Nephron progenitor cell (in vitro differentiated cells): Measurements from ENCODE around the gene AFAP1L2.

ENCODE experiments used
- DNase-seq: peaks from one replicate; pipeline ENCODE4 v3.0.0; 2021
- H3K27ac Mint-ChIP-seq: 2 replicates; pipeline ENCODE4 v1.8.0; 2021; ENCODE audit warnings: mild to moderate bottlenecking, moderate library complexity, mixed read lengths
- H3K27me3 Mint-ChIP-seq: 2 replicates; pipeline ENCODE4 v1.8.0; 2021; ENCODE audit warnings: mild to moderate bottlenecking, low read depth, mixed read lengths; ENCODE audit not compliant: poor library complexity
- H3K36me3 Mint-ChIP-seq: 2 replicates; pipeline ENCODE4 v1.8.0; 2021; ENCODE audit warnings: low read depth, mixed read lengths
- H3K4me1 Mint-ChIP-seq: 2 replicates; pipeline ENCODE4 v1.8.0; 2021; ENCODE audit warnings: mixed read lengths
- H3K4me3 Mint-ChIP-seq: 2 replicates; pipeline ENCODE4 v1.8.0; 2021; ENCODE audit warnings: mild to moderate bottlenecking, moderate library complexity, mixed read lengths
- H3K9me3 Mint-ChIP-seq: 2 replicates; pipeline ENCODE4 v1.8.0; 2021; ENCODE audit warnings: mild to moderate bottlenecking, moderate library complexity, mixed read lengths
- CTCF ChIP-seq: fragments of 200-600 bp; sonication (generic); IDR thresholded peaks from 2 replicates; pipeline ENCODE4 v1.5.0; 2021; ENCODE audit warnings: antibody characterized with exemption

AFAP1L2 gene

GRCh38 chr10:114252883-114253282 lies 151.4 kb downstream of the AFAP1L2 start:
- H3K9me3 Mint-ChIP-seq, result peaks cover 6% of the 10 kb centered on the region
- no peak overlapping the region for H3K27ac Mint-ChIP-seq
- no peak overlapping the region for H3K4me3 Mint-ChIP-seq
- DNase-seq, result no peak
- peaks cover 10% of the 10 kb centered on the region for H3K27me3 Mint-ChIP-seq
- peaks cover 33% of the 10 kb centered on the region for H3K36me3 Mint-ChIP-seq
- TF ChIP-seq CTCF, result no peak
- peaks cover 72% of the 10 kb centered on the region for H3K4me1 Mint-ChIP-seq

GRCh38 chr10:114252092-114252491 lies 152.2 kb downstream of the AFAP1L2 start:
- H3K4me3 Mint-ChIP-seq, result no peak overlapping the region
- DNase-seq, result no peak
- H3K27me3 Mint-ChIP-seq, result peaks cover 10% of the 10 kb centered on the region
- peaks cover 33% of the 10 kb centered on the region for H3K36me3 Mint-ChIP-seq
- no peak for TF ChIP-seq CTCF
- H3K27ac Mint-ChIP-seq, result no peak overlapping the region
- H3K4me1 Mint-ChIP-seq, result peaks cover 68% of the 10 kb centered on the region
- H3K9me3 Mint-ChIP-seq, result peaks cover 6% of the 10 kb centered on the region

GRCh38 chr10:114250716-114251115 lies 153.6 kb downstream of the AFAP1L2 start:
- TF ChIP-seq CTCF, result no peak
- no peak overlapping the region for H3K4me3 Mint-ChIP-seq
- H3K27me3 Mint-ChIP-seq, result peaks cover 11% of the 10 kb centered on the region
- no peak for DNase-seq
- peak overlapping the region; percentile 81 for H3K27ac Mint-ChIP-seq
- peaks cover 67% of the 10 kb centered on the region for H3K4me1 Mint-ChIP-seq
- peaks cover 6% of the 10 kb centered on the region for H3K9me3 Mint-ChIP-seq
- H3K36me3 Mint-ChIP-seq, result peaks cover 33% of the 10 kb centered on the region

GRCh38 chr10:114250236-114250635 lies 154.1 kb downstream of the AFAP1L2 start:
- peaks cover 67% of the 10 kb centered on the region for H3K4me1 Mint-ChIP-seq

GRCh38 chr10:114246679-114247305 lies 157.5 kb downstream of the AFAP1L2 start:
- peaks cover 16% of the 10 kb centered on the region for H3K27me3 Mint-ChIP-seq
- H3K36me3 Mint-ChIP-seq, result peaks cover 14% of the 10 kb centered on the region
- no peaks in the 10 kb centered on the region for H3K9me3 Mint-ChIP-seq
- DNase-seq, result no peak
- H3K27ac Mint-ChIP-seq, result peak overlapping the region; percentile 78
- H3K4me3 Mint-ChIP-seq, result no peak overlapping the region
- TF ChIP-seq CTCF, result no peak
- H3K4me1 Mint-ChIP-seq, result peaks cover 76% of the 10 kb centered on the region

More at GRCh38 chr10:114250236-114250635, 154.1 kb downstream of the AFAP1L2 start:
- DNase-seq, result no peak
- Mint-ChIP-seq H3K9me3 (peaks cover 6% of the 10 kb centered on the region), H3K4me3 (no peak overlapping the region), H3K27ac (no peak overlapping the region), H3K36me3 (peaks cover 31% of the 10 kb centered on the region), H3K27me3 (peaks cover 8% of the 10 kb centered on the region)
- no peak for TF ChIP-seq CTCF
